Muscle of leg (tissue), 11 donors: Measurements from ENCODE around the gene GARS1. TPM values are rescaled to one million over a fixed set of nuclear protein-coding genes. Genes with fewer than 3 reads are reported as not detected.
A peak's percentile ranks its signal among the peaks of the same experiment; 100 is the strongest.
"Not testable (repeated sequence)": the region's sequence is repeated elsewhere in the genome, so short reads cannot be mapped to it uniquely, and the experiment has no call there.

ENCODE experiments used
- DNase-seq: peaks from one replicate; pipeline ENCODE4 v3.0.0; 2013
- H3K27ac ChIP-seq: one replicate; pipeline ENCODE4 v1.5.1; 2013; ENCODE audit warnings: mild to moderate bottlenecking, low read length, control low read depth
- H3K27me3 ChIP-seq: one replicate; pipeline ENCODE4 v1.6.1; 2013; ENCODE audit warnings: low read length; ENCODE audit not compliant: control insufficient read depth, insufficient read depth
- H3K36me3 ChIP-seq: one replicate; pipeline ENCODE4 v1.6.1; 2013; ENCODE audit warnings: low read length; ENCODE audit not compliant: control insufficient read depth, insufficient read depth
- H3K4me1 ChIP-seq: one replicate; pipeline ENCODE4 v1.6.1; 2013; ENCODE audit warnings: low read length; ENCODE audit not compliant: control insufficient read depth, insufficient read depth
- H3K4me3 ChIP-seq: one replicate; pipeline ENCODE4 v1.5.1; 2013; ENCODE audit warnings: low read length, control low read depth
- H3K9me3 ChIP-seq: replicated peaks from 2 replicates; pipeline ENCODE4 v1.6.1; 2013; ENCODE audit warnings: low read depth, low read length; ENCODE audit not compliant: control insufficient read depth
- WGBS: methylation state at CpG from one replicate; pipeline ENCODE4 v1.1.5; 2013; ENCODE audit warnings: missing lambda C conversion rate; ENCODE audit not compliant: insufficient coverage; 5-methylcytosine and 5-hydroxymethylcytosine counted together
- polyA plus RNA-seq, 8 donors: library from polyadenylated mRNA; unstranded; fragments of 120-200 nt; gene quantifications; one replicate each; pipeline versions ENCODE4 v1.2.1 to v1.2.3, GENCODE V29; 2013; ENCODE audit warnings: inconsistent platforms in 1 of 8, low replicate concordance in 1 of 8; ENCODE audit not compliant: insufficient read length in 8 of 8, insufficient read depth in 1 of 8
- total RNA-seq: library from RNA; stranded (reverse); fragments of 120-200 nt; gene quantifications from one replicate; pipeline ENCODE4 v1.2.4, GENCODE V29; 2013

Gene GARS1
- total and polyA plus RNA-seq, 9 donors, result 45.8 to 75.9 (median 64.5) TPM

DNA sequence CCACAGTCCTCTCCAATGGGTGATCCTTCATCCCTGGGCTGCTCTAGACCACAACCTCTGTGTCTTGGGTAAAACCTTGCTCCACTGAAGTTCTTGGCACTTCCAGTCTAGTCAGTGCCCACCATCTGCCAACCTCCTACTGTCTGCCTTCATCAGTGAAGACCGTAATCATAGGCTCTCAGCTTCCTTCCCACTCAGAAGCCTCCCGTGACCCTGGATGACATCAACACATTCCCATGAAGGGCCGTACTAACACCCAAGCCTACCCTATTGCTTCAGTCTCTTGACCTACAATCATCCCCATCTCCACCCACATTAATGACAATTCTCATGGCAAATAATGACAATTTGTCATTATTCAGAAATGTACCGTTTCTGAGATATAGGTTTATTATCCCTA, 27.6 kb upstream of the GARS1 start:
- no peak overlapping the region for H3K4me3 ChIP-seq
- WGBS, result 93% methylated on average over 3 of the region's 4 CpGs
- no peak for DNase-seq
- H3K9me3 ChIP-seq, result no peaks in the 10 kb centered on the region
- peaks cover 20% of the 10 kb centered on the region for H3K36me3 ChIP-seq
- H3K27ac ChIP-seq, result no peak overlapping the region
- H3K4me1 ChIP-seq, result no peaks in the 10 kb centered on the region
- H3K27me3 ChIP-seq, result no peaks in the 10 kb centered on the region

DNA sequence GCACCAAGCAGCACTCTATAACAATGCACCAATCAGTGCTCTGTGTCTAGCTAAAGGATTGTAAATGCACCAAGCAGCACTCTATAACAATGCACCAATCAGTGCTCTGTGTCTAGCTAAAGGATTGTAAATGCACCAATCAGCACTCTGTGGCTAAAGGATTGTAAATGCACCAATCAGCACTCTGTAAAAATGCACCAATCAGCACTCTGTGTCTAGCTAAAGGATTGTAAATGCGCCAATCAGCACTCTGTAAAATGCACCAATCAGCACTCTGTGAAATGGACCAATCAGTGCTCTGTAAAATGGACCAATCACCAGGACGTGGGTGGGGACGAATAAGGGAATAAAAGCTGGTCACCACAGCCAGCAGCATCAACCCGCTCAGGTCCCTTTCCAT, 24.4 kb upstream of the GARS1 start:
- not testable (repeated sequence) for H3K4me1 ChIP-seq, H3K27ac ChIP-seq, DNase-seq, H3K9me3 ChIP-seq, H3K27me3 ChIP-seq, H3K4me3 ChIP-seq
- WGBS, result 96% methylated on average over 3 of the region's 4 CpGs
- peaks cover 24% of the 10 kb centered on the region for H3K36me3 ChIP-seq

- no peak overlapping the region for H3K27ac ChIP-seq
- no peaks in the 10 kb centered on the region for H3K27me3 ChIP-seq
- H3K4me1 ChIP-seq, result no peaks in the 10 kb centered on the region
- no peak for DNase-seq
- H3K36me3 ChIP-seq, result peaks cover 27% of the 10 kb centered on the region
- 86% methylated on average over 1 of the region's 5 CpGs for WGBS
- no peak overlapping the region for H3K4me3 ChIP-seq
- peaks cover 8% of the 10 kb centered on the region for H3K9me3 ChIP-seq
These were observed 22.4 kb upstream of the GARS1 start for GRCh38 chr7:30572212-30572841.

- no peak overlapping the region for H3K27ac ChIP-seq
- no peak overlapping the region for H3K4me3 ChIP-seq
- no peaks in the 10 kb centered on the region for H3K4me1 ChIP-seq
- H3K9me3 ChIP-seq, result peaks cover 8% of the 10 kb centered on the region
- no peak for DNase-seq
- H3K27me3 ChIP-seq, result no peaks in the 10 kb centered on the region
- 100% methylated on average over 2 of the region's 2 CpGs for WGBS
- H3K36me3 ChIP-seq, result peaks cover 34% of the 10 kb centered on the region
These were observed 18.8 kb upstream of the GARS1 start for GRCh38 chr7:30575910-30576309.

DNA sequence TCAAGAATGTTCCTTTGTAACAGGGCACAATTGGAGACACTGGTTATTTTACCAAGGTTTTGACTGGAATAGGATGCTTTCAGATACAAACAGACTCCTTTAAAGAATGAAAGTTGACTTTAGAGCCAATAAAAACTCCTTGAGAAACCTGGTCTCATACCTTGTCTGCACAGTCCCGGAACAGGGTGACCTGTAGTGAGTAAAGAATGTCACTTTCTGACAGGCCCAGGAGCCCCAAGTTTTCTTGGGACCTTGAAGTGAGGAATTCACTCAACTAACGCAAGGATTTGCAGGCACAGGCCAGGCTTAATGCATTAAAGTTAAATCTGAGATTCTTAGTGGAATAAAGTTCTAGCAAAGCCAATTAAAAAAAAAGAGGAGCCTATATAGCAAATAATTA, 11.5 kb upstream of the GARS1 start:
- Histone ChIP-seq H3K27me3 (no peaks in the 10 kb centered on the region), H3K4me3 (no peak overlapping the region), H3K4me1 (no peaks in the 10 kb centered on the region), H3K36me3 (peaks cover 27% of the 10 kb centered on the region), H3K9me3 (peaks cover 1% of the 10 kb centered on the region), H3K27ac (no peak overlapping the region)
- no peak for DNase-seq
- 85% methylated on average over 2 of the region's 2 CpGs for WGBS

- Histone ChIP-seq H3K27me3 (no peaks in the 10 kb centered on the region), H3K27ac (no peak overlapping the region), H3K4me1 (no peaks in the 10 kb centered on the region), H3K36me3 (peaks cover 17% of the 10 kb centered on the region), H3K4me3 (no peak overlapping the region), H3K9me3 (peaks cover 2% of the 10 kb centered on the region)
- WGBS, result no CpG with 5 or more reads among the region's 2 CpGs
- no peak for DNase-seq
These were observed 10.3 kb upstream of the GARS1 start for GRCh38 chr7:30584415-30584814.

GRCh38 chr7:30584965-30585364, 9.7 kb upstream of the GARS1 start:
- DNase-seq, result no peak
- peaks cover 16% of the 10 kb centered on the region for H3K36me3 ChIP-seq
- H3K9me3 ChIP-seq, result peaks cover 2% of the 10 kb centered on the region
- no peaks in the 10 kb centered on the region for H3K27me3 ChIP-seq
- no CpG with 5 or more reads among the region's 5 CpGs for WGBS
- no peaks in the 10 kb centered on the region for H3K4me1 ChIP-seq
- no peak overlapping the region for H3K4me3 ChIP-seq
- no peak overlapping the region for H3K27ac ChIP-seq

- DNase-seq, result no peak
- peaks cover 2% of the 10 kb centered on the region for H3K9me3 ChIP-seq
- no peaks in the 10 kb centered on the region for H3K4me1 ChIP-seq
- H3K27me3 ChIP-seq, result no peaks in the 10 kb centered on the region
- H3K36me3 ChIP-seq, result peaks cover 16% of the 10 kb centered on the region
- no peak overlapping the region for H3K27ac ChIP-seq
- WGBS, result 91% methylated on average over 2 of the region's 3 CpGs
- no peak overlapping the region for H3K4me3 ChIP-seq
These were observed 9.0 kb upstream of the GARS1 start for GRCh38 chr7:30585675-30586074.

- not testable (repeated sequence) for DNase-seq, H3K27me3 ChIP-seq, H3K9me3 ChIP-seq, H3K4me1 ChIP-seq, H3K27ac ChIP-seq, H3K4me3 ChIP-seq
- WGBS, result 100% methylated on average over 1 of the region's 4 CpGs
- H3K36me3 ChIP-seq, result peaks cover 11% of the 10 kb centered on the region
These were observed 7.1 kb upstream of the GARS1 start for GRCh38 chr7:30587547-30587946.

DNA sequence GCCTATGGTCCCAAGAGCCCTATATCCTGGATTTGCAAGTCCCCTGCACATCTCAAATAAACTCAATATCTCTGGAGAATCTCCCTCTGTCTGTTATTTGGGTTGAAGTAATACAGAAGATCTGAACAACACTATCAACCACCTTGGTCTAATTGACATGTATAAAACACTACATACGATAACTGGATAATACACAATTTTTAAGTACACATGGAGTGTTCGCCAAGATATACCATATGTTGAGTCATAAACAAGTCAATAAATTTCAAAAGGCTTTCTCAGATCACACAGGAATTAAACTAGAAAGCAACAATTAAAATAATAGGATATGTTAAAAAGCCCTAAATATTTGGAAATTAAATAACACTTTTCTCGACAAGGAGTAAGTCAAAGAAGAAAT, 5.6 kb upstream of the GARS1 start:
- H3K9me3 ChIP-seq, result peaks cover 2% of the 10 kb centered on the region
- no peak overlapping the region for H3K27ac ChIP-seq
- no peak for DNase-seq
- no CpG with 5 or more reads among the region's 3 CpGs for WGBS
- no peaks in the 10 kb centered on the region for H3K27me3 ChIP-seq
- no peak overlapping the region for H3K4me3 ChIP-seq
- peaks cover 6% of the 10 kb centered on the region for H3K4me1 ChIP-seq
- H3K36me3 ChIP-seq, result peaks cover 11% of the 10 kb centered on the region

DNA sequence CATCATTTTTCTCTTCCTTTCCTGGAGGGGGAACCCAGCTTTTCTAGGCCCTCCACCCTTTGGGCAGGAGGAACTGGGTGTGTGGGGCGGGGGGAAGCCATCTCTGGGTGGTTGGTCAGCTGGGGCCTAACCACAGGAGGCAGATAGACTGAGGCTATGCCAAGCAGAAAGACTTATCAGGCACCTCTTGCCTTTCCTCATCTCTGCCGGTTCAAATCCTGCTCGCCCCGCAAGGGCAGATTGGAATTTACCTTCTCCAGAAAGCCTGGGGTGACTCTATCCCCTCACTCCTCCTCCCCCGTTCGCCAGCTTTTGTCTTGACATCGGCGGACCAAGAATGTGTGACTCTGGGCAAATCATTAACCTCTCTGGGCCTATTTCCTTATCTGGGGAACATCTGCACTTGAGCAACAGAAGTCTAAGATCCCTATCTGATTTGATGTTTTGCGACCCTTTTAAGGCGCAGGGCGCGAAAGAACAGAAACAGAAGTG, 584 bp upstream of the GARS1 start:
- Histone ChIP-seq H3K4me3 (peak overlapping the region; percentile 95), H3K27me3 (no peaks in the 10 kb centered on the region), H3K4me1 (peaks cover 9% of the 10 kb centered on the region), H3K36me3 (no peaks in the 10 kb centered on the region), H3K9me3 (no peaks in the 10 kb centered on the region), H3K27ac (peak overlapping the region; percentile 95)
- no peak for DNase-seq
- WGBS, result 0% methylated on average over 10 of the region's 12 CpGs
